A549 (cell line): ENCODE measurements around the gene MMP10.

Source experiments
- EP300 ChIP-seq, 2 experiments: fragments of >200 bp; sonication (Bioruptor Twin); formaldehyde crosslinking; IDR thresholded peaks; 2 replicates in 1 of 2; 3 replicates in 1 of 2; pipeline ENCODE4 v1.6.1; 2016 to 2017
- SMC3 ChIP-seq: fragments of >200 bp; sonication (Bioruptor Twin); formaldehyde crosslinking; IDR thresholded peaks from 3 replicates; pipeline ENCODE4 v1.6.1; 2018; ENCODE audit warnings: inconsistent platforms
- TF ChIP-seq, protein P1 (sequence below): fragments of 450-650 bp; IDR thresholded peaks from 2 replicates; pipeline ENCODE4 v1.6.1; 2014; ENCODE audit warnings: antibody characterized with exemption
- TF ChIP-seq, protein P2 (sequence below): fragments of >200 bp; sonication (Bioruptor Twin); formaldehyde crosslinking; IDR thresholded peaks from 3 replicates; pipeline ENCODE4 v1.5.1; 2016

DNA sequence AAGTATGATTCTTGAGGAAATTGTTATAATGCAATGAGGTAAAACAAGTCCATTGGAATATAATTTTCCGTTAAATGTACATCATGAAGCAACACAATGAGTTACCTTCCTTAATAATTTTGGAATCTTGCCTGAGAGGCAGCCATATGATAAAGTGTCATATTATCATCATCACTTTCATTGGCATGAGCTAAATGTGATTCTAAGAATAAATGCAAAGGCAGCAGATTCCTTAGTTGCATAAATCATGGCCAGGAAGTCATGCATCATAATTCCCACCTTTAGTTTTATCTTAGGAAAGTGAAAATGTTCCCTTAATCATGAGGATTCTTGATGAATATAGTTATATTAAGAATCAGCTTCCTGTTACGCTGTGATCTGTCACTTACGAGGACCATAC is 31.8 kb upstream of the MMP10 start:
- TF ChIP-seq, protein P1, sequence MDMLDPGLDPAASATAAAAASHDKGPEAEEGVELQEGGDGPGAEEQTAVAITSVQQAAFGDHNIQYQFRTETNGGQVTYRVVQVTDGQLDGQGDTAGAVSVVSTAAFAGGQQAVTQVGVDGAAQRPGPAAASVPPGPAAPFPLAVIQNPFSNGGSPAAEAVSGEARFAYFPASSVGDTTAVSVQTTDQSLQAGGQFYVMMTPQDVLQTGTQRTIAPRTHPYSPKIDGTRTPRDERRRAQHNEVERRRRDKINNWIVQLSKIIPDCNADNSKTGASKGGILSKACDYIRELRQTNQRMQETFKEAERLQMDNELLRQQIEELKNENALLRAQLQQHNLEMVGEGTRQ = no peak
- TF ChIP-seq, protein P2, sequence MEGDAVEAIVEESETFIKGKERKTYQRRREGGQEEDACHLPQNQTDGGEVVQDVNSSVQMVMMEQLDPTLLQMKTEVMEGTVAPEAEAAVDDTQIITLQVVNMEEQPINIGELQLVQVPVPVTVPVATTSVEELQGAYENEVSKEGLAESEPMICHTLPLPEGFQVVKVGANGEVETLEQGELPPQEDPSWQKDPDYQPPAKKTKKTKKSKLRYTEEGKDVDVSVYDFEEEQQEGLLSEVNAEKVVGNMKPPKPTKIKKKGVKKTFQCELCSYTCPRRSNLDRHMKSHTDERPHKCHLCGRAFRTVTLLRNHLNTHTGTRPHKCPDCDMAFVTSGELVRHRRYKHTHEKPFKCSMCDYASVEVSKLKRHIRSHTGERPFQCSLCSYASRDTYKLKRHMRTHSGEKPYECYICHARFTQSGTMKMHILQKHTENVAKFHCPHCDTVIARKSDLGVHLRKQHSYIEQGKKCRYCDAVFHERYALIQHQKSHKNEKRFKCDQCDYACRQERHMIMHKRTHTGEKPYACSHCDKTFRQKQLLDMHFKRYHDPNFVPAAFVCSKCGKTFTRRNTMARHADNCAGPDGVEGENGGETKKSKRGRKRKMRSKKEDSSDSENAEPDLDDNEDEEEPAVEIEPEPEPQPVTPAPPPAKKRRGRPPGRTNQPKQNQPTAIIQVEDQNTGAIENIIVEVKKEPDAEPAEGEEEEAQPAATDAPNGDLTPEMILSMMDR = no peak
- no peak for TF ChIP-seq EP300 (IDR thresholded peaks at IDR 0.05)
- TF ChIP-seq SMC3 = no peak
